Suppressor macrophage treated with lipopolysaccharide for 4 hours (primary cell): Measurements from ENCODE around the gene FBXO10.
A peak's percentile ranks its signal among the peaks of the same experiment; 100 is the strongest.
"Not testable (repeated sequence)": the region's sequence is repeated elsewhere in the genome, so short reads cannot be mapped to it uniquely, and the experiment has no call there.

Source experiments
- DNase-seq: peaks from one replicate; pipeline ENCODE4 v3.0.0-alpha.2; 2020

Gene FBXO10, protein sequence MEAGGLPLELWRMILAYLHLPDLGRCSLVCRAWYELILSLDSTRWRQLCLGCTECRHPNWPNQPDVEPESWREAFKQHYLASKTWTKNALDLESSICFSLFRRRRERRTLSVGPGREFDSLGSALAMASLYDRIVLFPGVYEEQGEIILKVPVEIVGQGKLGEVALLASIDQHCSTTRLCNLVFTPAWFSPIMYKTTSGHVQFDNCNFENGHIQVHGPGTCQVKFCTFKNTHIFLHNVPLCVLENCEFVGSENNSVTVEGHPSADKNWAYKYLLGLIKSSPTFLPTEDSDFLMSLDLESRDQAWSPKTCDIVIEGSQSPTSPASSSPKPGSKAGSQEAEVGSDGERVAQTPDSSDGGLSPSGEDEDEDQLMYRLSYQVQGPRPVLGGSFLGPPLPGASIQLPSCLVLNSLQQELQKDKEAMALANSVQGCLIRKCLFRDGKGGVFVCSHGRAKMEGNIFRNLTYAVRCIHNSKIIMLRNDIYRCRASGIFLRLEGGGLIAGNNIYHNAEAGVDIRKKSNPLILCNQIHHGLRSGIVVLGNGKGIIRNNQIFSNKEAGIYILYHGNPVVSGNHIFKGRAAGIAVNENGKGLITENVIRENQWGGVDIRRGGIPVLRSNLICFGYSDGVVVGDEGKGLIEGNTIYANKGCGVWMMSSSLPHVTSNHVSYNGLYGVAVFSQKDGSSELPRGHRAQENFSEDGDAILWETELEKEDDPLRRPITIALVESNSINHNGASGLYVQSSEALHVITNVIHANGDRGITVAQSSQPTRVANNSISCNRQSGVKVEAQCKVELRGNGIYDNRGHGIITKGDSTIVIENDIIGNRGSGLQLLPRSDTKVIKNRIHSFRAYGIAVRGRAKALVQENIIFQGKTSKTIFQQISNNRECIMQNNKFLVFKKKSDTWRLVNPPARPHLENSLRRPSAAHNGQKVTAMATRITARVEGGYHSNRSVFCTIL

DNA sequence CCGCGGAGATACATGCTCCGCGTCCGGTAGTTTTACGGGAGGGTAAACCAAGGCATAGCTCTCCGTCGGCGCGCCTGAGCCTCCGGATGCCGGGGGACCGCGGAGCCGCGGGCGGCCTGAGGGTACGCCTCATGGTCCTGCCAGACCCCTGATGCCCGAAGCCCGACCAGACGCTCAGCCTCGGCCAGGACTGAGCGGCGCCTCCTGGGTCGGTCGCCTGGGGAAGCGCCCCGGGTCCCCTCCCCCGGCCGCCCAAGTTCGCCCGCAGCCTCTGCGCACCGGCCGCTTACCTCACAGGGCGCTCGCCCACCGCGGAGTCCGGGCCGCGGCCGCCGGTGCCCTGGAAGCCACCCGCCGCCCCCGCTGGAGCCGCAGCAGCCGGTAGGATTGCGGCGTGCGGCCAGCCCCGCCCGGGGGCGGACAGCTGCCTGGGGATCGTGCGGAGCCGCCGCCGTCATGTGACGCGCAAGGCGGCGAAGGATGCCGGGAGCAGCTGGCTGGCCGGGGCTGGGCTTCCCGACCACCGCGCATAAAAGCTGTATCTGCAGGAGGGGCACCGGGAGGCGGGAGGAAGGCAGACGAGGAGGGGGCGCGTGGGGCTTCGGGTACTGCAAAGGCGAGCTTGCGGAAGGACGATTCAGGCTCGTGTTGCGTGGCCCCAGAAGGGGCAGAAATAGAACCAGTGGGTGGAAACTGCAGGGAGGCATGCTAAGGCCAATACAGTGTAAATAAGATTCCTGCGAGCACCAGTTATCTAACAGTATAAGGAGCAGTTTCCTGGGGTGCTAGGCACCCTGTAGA lies at the start of gene FBXO10:
Gene FBXO10 (minus strand): TSS at position 460 of the 801 bp plus-strand sequence. CDS start 34,612 bp downstream, outside the sequence.
- DNase-seq = peak; percentile 68

DNA sequence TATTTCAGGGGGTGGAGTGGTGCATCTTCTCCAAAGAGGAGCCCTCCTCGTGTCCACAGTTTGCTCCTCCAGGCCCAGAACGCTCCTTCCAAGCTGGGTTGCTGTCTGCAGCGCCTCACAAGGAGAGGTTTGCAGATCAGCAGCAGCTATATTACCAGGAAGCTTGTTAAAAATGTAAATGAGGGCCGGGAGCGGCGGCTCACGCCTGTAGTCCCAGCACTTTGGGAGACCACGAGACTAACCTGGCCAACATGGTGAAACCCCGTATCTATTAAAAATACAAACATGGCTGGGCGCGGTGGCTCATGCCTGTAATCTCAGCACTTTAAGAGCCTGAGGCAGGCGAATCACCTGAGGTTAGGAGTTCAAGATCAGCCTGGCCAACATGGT lies 49.6 kb upstream of the FBXO10 start:
- DNase-seq = no peak

DNA sequence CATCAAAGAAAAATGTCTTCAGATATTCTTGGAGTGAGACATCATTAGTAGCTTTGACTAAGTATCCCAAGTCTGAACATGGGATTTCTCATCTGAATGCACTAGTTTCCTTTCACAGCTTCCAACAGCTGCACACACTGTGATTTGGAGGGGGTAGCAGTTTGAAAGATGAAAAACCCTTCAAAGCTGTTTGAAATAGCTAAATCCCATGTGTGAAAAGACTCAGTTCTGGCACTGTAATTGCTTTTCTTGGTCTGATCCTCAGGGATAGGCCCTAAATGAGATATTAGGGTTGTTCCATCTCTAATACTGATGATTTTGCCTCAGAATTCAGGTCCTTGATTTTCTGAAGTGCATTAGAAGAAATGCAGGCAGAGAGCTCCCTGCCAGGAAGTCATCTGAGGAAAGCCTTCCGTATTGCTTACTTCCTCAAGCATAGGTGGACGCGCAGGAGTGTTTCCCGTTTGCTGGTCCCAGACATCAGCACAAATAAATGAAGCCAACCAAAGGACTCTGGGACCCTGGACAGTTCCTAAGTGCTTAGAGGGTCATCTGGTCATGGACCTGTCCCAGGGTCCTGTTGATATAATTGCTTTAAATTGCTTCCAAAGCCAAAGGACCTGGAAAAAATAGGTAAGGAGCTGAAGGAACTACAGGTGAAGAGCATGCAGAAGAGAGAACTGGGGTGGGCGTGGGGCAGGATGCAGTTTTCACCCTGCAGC lies 49.0 kb upstream of the FBXO10 start:
- DNase-seq = no peak

DNA sequence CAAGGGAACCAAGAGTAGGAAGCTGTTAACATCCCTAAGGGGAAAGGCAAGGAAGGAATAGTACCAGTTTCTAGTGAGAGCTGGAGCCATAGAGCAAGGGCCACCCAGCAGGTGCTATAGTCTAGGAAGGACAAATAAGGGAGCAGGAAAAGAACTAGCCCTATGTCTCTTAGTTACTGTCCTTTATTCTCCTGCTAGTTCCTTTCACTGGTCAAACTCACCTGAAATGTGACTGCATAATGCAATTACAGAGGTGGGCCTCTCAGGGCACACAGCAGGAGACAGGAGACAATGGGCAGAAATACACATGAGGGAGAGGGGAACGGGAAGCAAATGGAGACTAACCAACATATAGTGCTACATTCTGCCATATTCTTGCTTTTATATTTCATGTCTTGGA lies 47.9 kb upstream of the FBXO10 start:
- no peak for DNase-seq

DNA sequence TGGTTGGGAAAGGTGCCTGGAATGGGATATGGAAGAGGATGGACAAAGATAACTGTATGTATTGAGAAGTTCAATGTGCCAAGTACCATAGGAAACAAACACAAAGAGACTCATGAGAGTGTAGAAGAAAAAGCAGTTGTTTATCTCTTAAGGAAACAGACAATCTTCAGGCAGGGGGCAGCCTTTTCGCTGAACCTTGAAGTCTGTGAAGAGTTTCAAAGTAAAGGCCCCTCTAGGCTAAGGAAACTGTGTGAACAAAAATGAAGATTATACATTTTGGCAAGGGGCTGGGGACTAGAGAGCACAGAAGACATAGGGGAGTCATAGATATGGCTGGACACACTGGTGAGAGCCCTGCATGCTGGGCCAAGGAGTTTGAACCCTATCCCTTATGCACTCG lies 47.1 kb upstream of the FBXO10 start:
- no peak for DNase-seq

DNA sequence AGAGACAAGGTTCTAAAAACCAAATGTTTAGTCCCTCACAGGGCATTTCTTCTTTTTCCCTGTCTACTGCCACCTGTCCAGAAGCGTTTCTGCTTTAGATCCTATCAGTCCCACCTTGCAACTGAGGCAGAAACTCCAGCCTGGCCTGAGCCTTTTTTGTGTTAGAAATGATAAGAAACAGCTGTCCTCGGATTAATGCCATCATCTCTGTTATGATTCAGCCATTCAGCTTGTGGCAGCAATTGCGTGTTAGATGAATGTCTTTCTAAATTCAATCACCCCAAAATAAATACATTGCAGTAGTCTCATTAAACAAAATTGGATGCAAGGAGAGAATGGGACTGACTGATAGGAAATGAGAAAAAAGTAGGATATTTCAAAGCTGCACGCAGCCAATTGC lies 46.3 kb upstream of the FBXO10 start:
- no peak for DNase-seq

DNA sequence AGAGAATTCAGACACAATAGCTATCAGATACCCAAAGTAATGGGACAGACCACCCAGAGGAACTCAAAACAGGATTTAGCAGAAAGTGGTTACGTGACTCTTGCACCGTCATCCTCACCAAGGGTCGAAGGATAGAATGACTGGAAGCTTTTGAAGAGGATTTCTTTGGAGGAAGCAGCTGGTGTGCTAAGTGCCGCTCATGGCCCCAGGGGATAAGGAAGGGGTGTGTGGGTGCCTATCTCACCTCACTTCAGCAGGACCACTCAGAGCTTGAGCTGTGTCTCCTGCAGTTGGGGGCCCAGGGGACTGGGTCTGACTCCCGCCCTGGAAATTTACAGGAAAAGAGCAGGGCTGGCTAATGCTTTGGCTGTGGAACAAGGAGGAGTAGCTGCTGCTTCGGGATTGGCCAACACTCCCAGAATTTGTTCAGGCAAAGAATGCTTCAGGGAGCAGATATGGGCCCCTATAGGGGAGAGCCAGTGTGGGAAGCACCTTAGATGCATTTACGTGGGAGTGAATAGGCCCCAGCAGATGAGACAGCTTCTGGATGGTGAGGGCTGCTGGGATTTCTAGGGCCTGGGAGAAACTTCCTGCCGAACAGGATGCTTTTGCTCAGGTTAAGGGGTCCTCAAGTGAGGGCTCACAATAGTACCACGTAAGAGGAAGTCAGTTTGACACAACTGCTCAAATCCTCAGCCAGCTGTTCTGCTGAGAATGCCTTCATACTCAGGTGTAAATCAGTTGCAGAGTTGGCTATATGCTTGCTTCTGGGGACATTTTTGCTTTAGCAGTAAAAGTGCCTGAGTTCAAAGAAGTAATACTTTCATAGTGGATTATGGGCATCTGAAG lies 45.3 kb upstream of the FBXO10 start:
- DNase-seq = no peak

DNA sequence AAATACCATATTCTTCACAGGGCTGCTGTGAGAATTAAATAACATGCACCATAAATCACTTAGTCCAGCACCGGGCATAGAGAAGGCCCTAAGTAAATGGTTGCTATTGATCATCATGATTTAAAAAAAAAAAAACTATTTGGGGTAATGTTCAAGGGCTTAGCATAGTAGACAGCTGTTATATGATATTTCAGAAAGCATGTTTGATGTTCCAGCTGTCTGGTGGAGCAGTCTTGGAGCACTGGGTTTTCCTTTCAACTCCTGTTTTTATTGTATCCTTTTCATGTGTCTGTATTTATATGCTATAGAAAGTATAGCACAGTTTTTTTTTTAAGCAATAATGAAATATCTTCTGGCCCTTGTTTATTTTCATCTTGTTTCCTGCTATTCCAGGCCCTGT lies 44.2 kb upstream of the FBXO10 start:
- no peak for DNase-seq

DNA sequence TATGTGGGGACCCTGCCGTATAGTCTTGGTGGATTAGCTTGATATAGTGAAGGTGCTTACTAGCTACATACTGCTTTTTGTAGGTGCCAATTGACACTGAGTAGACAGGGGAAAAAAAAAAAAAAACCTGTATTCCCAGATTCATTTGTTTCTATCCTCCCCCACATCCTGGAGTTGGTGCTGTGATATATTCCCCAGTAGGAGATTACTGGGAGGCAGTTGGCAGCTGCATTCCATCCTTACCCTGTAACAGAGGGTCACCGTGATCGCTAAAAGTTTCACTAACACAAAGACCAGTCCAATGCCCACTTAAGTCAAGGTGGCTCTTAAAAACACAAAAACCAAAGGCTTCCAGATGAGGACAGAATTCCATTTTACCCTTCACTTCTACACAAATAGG lies 43.6 kb upstream of the FBXO10 start:
- no peak for DNase-seq

DNA sequence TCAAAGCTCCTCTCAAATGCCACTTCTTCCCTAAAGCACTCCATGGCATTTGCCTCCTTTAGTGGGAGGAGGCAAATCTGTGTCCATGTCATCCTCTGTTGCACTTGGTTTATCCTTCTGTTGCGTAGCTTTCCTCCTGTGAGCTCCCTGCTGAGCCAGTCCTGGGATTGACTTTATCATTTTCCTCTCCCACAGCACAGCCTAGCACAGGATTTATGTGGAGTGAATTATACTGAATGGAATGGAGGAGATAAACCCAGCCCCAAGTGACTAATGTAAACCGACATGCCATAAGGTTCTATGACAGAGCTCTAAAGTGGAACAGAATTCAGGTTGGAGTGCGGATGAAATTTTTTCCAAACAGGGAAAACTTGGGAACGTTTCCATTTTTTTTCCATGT lies 42.6 kb upstream of the FBXO10 start:
- DNase-seq = no peak

DNA sequence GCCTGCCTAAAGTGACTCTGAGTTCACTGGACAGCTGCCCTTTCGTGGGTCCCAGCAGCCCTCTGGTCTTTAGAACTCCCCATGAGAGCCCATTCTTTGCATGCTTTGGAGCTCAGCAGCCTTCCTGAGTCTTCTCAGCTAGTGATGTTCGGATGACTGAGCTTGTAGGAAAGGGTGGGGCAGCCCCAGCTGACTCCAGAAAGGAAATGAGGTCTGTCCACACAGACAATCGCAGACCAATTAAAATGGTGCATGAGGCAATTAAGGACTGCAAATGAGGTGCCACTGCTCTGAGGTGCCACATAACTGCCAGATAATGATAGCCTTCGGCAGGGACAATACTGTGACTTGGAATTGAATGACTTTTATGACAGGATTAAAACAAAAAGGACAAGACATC lies 41.7 kb upstream of the FBXO10 start:
- no peak for DNase-seq

DNA sequence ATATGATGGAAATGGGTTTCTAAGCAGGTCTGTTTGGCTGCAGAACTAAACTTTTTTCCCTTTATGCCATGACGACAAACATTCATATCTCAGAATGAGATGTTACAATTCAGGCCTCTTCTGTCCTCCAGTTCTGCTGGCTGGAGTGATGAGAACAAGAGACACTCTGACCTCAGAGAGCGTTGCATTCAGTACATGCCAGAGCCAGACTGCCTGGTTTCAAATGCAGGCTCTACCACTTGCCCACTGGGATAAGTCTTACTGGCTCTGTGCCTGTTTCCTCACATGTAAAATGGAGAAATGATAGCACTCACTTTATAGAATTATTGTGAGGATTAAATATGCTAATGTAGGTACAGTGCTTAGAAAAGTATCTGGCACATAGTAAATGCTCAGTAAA lies 41.0 kb upstream of the FBXO10 start:
- no peak for DNase-seq

DNA sequence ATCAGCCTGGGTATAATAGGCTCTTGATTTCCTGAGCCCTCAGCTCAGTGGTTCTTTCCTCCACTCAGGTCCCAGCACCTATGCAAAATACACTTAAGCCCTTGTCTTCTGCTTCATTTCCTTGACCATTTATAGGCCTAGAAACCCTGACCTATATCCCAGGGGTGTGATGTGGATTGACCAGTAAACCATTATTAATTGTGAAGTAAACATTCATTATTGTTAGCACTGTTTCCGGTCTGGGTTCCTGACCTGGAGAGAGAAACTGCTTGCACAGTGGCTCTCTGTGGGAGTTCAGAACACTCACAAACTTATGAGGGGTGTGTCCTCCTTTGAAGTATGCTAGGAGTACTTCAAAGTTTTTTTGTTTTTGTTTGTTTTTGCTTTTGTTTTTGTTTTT lies 35.8 kb upstream of the FBXO10 start:
- no peak for DNase-seq

DNA sequence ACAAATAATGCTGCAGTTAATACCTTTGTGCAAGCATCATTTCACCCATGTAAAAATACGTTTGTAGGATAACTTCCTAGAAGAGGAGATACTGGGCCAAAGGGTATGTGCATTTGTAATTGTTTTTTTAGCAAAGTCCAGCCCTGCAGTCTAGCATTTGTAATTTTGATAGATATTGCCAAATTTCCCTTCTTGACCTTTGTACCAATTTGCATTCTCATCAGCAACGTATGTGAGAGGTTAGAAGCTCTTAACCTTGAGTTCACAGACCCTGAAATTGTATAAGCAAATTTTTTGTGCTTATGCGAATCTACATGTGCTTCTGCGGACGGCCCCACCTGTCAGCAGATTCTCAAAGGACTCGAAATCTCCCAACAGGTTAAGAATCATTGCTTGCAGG lies 34.8 kb upstream of the FBXO10 start:
- DNase-seq = no peak

DNA sequence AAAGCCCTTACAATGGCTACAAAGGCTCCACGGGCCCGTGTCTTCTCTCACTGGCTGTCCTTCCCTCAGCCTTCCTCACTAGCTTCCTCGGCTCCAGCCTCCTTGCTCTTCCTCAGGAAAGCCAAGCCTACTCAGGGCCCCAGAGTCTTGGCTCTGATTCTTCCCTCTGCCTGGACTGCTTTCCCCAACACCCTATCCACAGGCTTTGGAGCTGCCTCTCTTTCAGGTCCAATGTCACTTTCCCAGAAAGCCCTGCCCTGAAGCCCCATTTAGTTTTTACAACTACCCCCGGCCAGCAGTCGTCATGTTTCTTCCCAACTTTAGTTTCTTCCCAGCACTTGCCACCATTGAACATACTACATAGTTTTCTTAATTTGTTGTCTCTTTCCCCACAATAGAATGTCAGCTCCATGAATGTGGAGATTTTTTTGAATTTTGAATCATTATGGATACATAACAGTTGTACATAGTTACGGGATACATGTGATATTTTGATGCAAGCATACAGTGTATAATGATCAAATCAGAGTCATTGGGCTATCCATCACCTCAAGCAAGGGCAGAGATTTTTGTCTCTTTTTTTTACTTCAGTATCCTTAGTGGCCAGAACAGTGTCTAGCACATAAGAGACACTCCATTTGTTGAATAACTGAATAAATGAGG lies 33.7 kb upstream of the FBXO10 start:
- DNase-seq = no peak

DNA sequence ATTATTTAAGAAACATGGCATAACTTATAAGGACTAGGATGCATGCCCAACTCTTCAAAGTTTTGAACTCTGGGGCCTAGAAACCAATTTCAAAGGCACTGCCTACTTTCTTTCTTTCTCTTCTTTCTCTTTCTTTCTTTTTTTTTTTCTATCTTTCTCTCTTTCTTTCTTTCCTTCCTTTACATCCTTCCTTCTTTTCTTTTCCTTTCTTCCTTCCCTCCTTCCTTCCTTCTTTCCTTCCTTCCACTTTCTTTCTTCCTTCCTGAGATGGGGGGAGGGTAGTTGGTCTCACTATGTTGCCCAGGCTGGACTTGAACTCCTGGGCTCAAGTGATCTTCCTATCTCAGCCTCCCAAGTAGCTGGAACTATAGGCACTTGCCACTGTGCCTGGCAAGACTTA lies 32.1 kb upstream of the FBXO10 start:
- DNase-seq = no peak

DNA sequence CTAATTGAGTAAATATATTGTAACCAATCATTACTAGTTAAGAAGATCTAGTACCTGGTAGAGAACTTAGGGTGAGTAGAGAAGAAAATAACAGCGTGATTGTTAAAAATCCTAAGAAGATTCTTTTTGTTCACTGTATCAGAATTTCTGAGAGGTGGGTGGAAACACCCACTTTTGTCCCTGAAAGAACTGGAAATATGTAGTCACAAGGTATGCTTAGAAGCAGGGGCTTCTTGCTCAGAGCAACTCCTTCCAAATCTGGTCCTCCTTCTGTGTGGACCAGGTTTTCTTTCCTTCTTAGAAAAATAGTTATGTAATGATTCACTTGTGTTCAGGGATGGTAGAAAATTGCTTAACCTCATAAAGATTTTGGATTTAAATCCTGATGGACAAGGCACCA lies 28.1 kb upstream of the FBXO10 start:
- no peak for DNase-seq

DNA sequence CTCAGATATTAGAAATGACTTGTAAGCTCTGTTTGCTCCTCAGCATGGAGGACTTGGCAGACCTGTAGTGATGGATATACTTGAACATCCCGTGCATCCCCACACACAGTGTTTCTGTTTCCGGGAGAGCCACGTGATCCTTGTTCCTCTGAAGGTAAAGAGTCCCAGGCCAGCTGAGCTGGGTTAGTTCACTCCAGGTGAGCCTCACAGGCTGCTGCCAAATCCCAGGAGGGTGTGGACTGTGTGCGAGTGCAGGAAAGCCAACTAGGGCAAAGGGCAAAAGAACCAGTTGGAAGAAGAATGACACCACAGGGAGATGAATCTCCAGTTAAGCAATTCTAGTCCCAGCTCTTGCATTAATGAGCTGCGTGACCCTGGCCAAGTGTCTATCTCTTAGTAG lies 26.6 kb upstream of the FBXO10 start:
- no peak for DNase-seq

DNA sequence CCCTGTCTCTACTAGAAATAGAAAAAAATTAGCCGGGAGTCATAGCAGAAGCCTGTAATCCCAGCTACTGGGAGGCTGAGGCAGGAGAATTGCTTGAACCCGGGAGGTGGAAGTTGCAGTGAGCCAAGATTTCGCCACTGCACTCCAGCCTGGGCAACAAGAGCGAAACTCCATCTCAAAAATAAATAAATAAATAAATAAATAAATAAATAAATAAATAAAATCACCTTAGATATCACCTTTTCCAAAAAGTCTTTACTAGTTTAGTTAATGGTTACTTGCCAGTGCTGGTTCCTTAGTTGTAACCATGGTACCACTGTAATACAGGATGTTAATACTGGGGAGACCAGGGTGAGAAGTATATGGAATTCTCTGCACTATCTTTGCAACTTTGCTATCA lies 25.9 kb upstream of the FBXO10 start:
- DNase-seq = not testable (repeated sequence)

DNA sequence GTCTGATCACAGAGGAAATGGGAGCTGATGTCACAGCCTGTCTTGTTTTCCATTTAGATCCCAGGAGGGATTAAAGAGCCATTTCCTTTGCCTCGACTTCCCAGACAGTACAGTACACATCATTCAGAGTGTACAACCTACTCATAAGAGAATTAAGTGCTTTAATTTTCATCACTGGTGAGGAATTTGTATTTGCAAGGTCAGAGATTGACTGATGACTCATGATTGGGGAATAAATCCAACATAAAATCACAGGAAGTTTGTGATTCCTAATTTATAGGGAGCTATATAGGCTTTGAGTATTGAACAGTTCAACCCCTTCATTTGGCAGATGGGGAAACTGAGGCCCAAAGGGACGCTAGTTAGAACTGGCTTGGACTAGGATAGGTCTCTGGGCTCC lies 20.3 kb upstream of the FBXO10 start:
- no peak for DNase-seq

DNA sequence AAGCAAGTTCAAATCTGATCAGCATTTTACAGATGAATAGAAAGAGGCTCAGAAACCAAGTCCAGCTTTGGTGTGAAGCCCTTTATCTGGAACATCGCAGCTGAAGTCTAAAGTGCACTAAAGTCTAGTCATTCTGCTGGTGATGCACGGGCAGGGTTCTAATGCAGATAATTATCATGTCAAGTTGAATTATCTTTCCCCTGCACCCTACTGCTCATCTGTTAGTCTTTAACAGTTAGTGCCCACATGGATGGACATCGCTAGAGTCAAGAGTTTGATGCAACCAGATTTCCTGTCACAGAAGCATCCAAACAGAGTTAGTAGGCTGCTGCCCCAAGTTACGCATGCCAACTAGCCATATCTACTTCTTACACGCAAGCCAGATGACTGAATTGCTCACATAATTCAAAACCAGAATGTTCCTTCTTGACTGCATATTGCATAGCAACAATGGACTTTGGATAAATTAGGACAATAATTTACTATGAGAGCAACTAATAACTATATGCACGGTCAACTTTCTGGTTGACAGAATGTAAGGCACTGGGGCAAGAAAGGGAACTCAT lies 17.8 kb upstream of the FBXO10 start:
- DNase-seq = no peak
